Karpas-422 (cell line): ENCODE results near the gene CPED1. TPM values are rescaled to one million over a fixed set of nuclear protein-coding genes. Genes with fewer than 3 reads are reported as not detected.

Source experiments
- DNase-seq: peaks from one replicate; pipeline ENCODE4 v3.0.0-alpha.2; 2015
- H2AFZ ChIP-seq: fragments of 200-600 bp; sonication (generic); 2 replicates; pipeline ENCODE4 v1.6.1; 2014; ENCODE audit warnings: antibody characterized with exemption, low read length, mixed read lengths
- H3K27ac ChIP-seq: fragments of 200-600 bp; sonication (generic); 2 replicates; pipeline ENCODE4 v1.5.1; 2014; ENCODE audit warnings: mild to moderate bottlenecking, low read length, moderate library complexity
- H3K27me3 ChIP-seq: fragments of 200-600 bp; sonication (generic); 2 replicates; pipeline ENCODE4 v1.6.1; 2014; ENCODE audit warnings: low read length, mixed read lengths
- H3K36me3 ChIP-seq: fragments of 200-600 bp; sonication (generic); 2 replicates; pipeline ENCODE4 v1.6.1; 2014; ENCODE audit warnings: low read length, mixed read lengths; ENCODE audit not compliant: insufficient read depth
- H3K4me1 ChIP-seq: fragments of 200-600 bp; sonication (generic); 2 replicates; pipeline ENCODE4 v1.6.1; 2014; ENCODE audit warnings: mild to moderate bottlenecking, low read length, mixed read lengths
- H3K4me2 ChIP-seq: fragments of 200-600 bp; sonication (generic); 2 replicates; pipeline ENCODE4 v1.6.1; 2014; ENCODE audit warnings: low read length, low read depth, mild to moderate bottlenecking; ENCODE audit not compliant: poor library complexity, severe bottlenecking
- H3K4me3 ChIP-seq: fragments of 200-600 bp; sonication (generic); 2 replicates; pipeline ENCODE4 v1.5.1; 2014; ENCODE audit warnings: mild to moderate bottlenecking, antibody characterized with exemption, low read length, mixed read lengths
- H3K79me2 ChIP-seq: fragments of 200-600 bp; sonication (generic); 2 replicates; pipeline ENCODE4 v1.6.1; 2014; ENCODE audit warnings: mild to moderate bottlenecking, low read length, mixed read lengths
- H3K9ac ChIP-seq: fragments of 200-600 bp; sonication (generic); 2 replicates; pipeline ENCODE4 v1.6.0; 2014; ENCODE audit warnings: low read length
- H3K9me2 ChIP-seq: fragments of 200-600 bp; sonication (generic), shearing (Covaris generic); replicated peaks from 2 replicates; pipeline ENCODE4 v1.6.0; 2014; ENCODE audit warnings: mild to moderate bottlenecking, low read length, moderate library complexity; ENCODE audit not compliant: insufficient read depth
- H3K9me3 ChIP-seq: fragments of 300-700, 200-600 bp; sonication (generic); 2 replicates; pipeline ENCODE4 v1.6.1; 2014; ENCODE audit warnings: low read length, mixed read lengths
- H4K20me1 ChIP-seq: fragments of 200-600 bp; sonication (generic); 2 replicates; pipeline ENCODE4 v1.6.1; 2014; ENCODE audit warnings: mild to moderate bottlenecking, antibody characterized with exemption, low read length, low read depth; ENCODE audit not compliant: insufficient read depth
- total RNA-seq: library from RNA; depleted of rRNA; stranded (reverse); fragments of >200 nt; shearing (Covaris generic); gene quantifications from 2 replicates; pipeline ENCODE4 v1.2.3, GENCODE V29; 2014; ENCODE audit warnings: low replicate concordance; rRNA removed

Gene CPED1
- 0.04 and 1.2 TPM in 2 replicates for total RNA-seq

GRCh38 chr7:120988591-120989256, at the start of gene CPED1:
Gene CPED1, plus strand, starts transcription at chr7:120988711. Its CDS starts 911 bp downstream, at chr7:120989622.
- H2AFZ ChIP-seq: peak within 1 kb of the TSS; percentile 62; the same call in 1 of the 2 replicates
- DNase-seq: peak; percentile 71
- H3K9me2 ChIP-seq: no peaks in the 10 kb centered on the region
- no peaks in the 10 kb centered on the region for H3K79me2 ChIP-seq
- peak within 1 kb of the TSS; percentile 40 for H3K9ac ChIP-seq
- peaks cover 19% of the 10 kb centered on the region for H3K4me1 ChIP-seq
- no peaks in the 10 kb centered on the region for H3K36me3 ChIP-seq
- H3K4me2 ChIP-seq: peak within 1 kb of the TSS; percentile 65
- no peaks in the 10 kb centered on the region for H3K9me3 ChIP-seq
- H3K4me3 ChIP-seq: peak within 1 kb of the TSS; percentile 57
- no peaks in the 10 kb centered on the region for H4K20me1 ChIP-seq
- H3K27ac ChIP-seq: no peak within 1 kb of the TSS
- no peaks in the 10 kb centered on the region for H3K27me3 ChIP-seq

- Histone ChIP-seq H3K36me3 (no peaks in the 10 kb centered on the region), H3K9ac (no peak overlapping the region), H3K4me1 (no peaks in the 10 kb centered on the region), H2AFZ (no peak overlapping the region), H4K20me1 (no peaks in the 10 kb centered on the region), H3K9me3 (no peaks in the 10 kb centered on the region), H3K27ac (no peak overlapping the region), H3K4me3 (no peak overlapping the region), H3K4me2 (no peak overlapping the region), H3K27me3 (no peaks in the 10 kb centered on the region), H3K79me2 (no peaks in the 10 kb centered on the region), H3K9me2 (no peaks in the 10 kb centered on the region)
- DNase-seq: no peak
These were observed 49.2 kb upstream of the CPED1 start for GRCh38 chr7:120939345-120939744.

- no peaks in the 10 kb centered on the region for H3K27me3 ChIP-seq
- H3K9ac ChIP-seq: no peak overlapping the region
- no peaks in the 10 kb centered on the region for H3K79me2 ChIP-seq
- no peak overlapping the region for H3K4me2 ChIP-seq
- no peak overlapping the region for H3K27ac ChIP-seq
- H3K4me3 ChIP-seq: no peak overlapping the region
- H3K9me3 ChIP-seq: no peaks in the 10 kb centered on the region
- no peaks in the 10 kb centered on the region for H3K36me3 ChIP-seq
- no peak overlapping the region for H2AFZ ChIP-seq
- no peak for DNase-seq
- no peaks in the 10 kb centered on the region for H4K20me1 ChIP-seq
- no peaks in the 10 kb centered on the region for H3K4me1 ChIP-seq
- H3K9me2 ChIP-seq: no peaks in the 10 kb centered on the region
These were observed 47.4 kb upstream of the CPED1 start for GRCh38 chr7:120941064-120941463.

GRCh38 chr7:120941856-120942255, 46.7 kb upstream of the CPED1 start:
- Histone ChIP-seq H3K9ac (no peak overlapping the region), H3K36me3 (no peaks in the 10 kb centered on the region), H2AFZ (no peak overlapping the region), H3K4me3 (no peak overlapping the region), H3K4me2 (no peak overlapping the region), H4K20me1 (no peaks in the 10 kb centered on the region), H3K9me2 (no peaks in the 10 kb centered on the region), H3K27me3 (no peaks in the 10 kb centered on the region), H3K9me3 (no peaks in the 10 kb centered on the region), H3K79me2 (no peaks in the 10 kb centered on the region), H3K4me1 (no peaks in the 10 kb centered on the region), H3K27ac (no peak overlapping the region)
- no peak for DNase-seq

GRCh38 chr7:120942861-120943260, 45.6 kb upstream of the CPED1 start:
- no peak for DNase-seq
- Histone ChIP-seq H3K79me2 (no peaks in the 10 kb centered on the region), H3K9ac (no peak overlapping the region), H3K9me2 (no peaks in the 10 kb centered on the region), H3K27me3 (no peaks in the 10 kb centered on the region), H3K4me1 (no peaks in the 10 kb centered on the region), H3K27ac (no peak overlapping the region), H2AFZ (no peak overlapping the region), H3K36me3 (no peaks in the 10 kb centered on the region), H3K4me2 (no peak overlapping the region), H4K20me1 (no peaks in the 10 kb centered on the region), H3K9me3 (no peaks in the 10 kb centered on the region), H3K4me3 (no peak overlapping the region)

- H3K9ac ChIP-seq: no peak overlapping the region
- H3K9me3 ChIP-seq: no peaks in the 10 kb centered on the region
- H3K36me3 ChIP-seq: no peaks in the 10 kb centered on the region
- H4K20me1 ChIP-seq: no peaks in the 10 kb centered on the region
- no peaks in the 10 kb centered on the region for H3K79me2 ChIP-seq
- H3K4me1 ChIP-seq: peaks cover 8% of the 10 kb centered on the region
- DNase-seq: no peak
- H3K27me3 ChIP-seq: no peaks in the 10 kb centered on the region
- H3K4me3 ChIP-seq: no peak overlapping the region
- no peak overlapping the region for H3K4me2 ChIP-seq
- H3K27ac ChIP-seq: no peak overlapping the region
- H2AFZ ChIP-seq: no peak overlapping the region
- H3K9me2 ChIP-seq: no peaks in the 10 kb centered on the region
These were observed 43.5 kb upstream of the CPED1 start for GRCh38 chr7:120944826-120945562.

GRCh38 chr7:120947980-120948379, 40.5 kb upstream of the CPED1 start:
- H2AFZ ChIP-seq: no peak overlapping the region
- no peaks in the 10 kb centered on the region for H3K9me2 ChIP-seq
- H3K4me1 ChIP-seq: peaks cover 22% of the 10 kb centered on the region
- no peak overlapping the region for H3K9ac ChIP-seq
- H3K27me3 ChIP-seq: no peaks in the 10 kb centered on the region
- no peak overlapping the region for H3K27ac ChIP-seq
- peaks cover 18% of the 10 kb centered on the region for H3K79me2 ChIP-seq
- H3K36me3 ChIP-seq: peaks cover 4% of the 10 kb centered on the region; the same call in 1 of the 2 replicates
- H3K4me3 ChIP-seq: no peak overlapping the region
- DNase-seq: no peak
- H4K20me1 ChIP-seq: no peaks in the 10 kb centered on the region; the same call in 1 of the 2 replicates
- H3K9me3 ChIP-seq: no peaks in the 10 kb centered on the region
- no peak overlapping the region for H3K4me2 ChIP-seq

- no peak overlapping the region for H3K27ac ChIP-seq
- no peaks in the 10 kb centered on the region; the same call in 1 of the 2 replicates for H4K20me1 ChIP-seq
- no peaks in the 10 kb centered on the region for H3K9me3 ChIP-seq
- H3K4me3 ChIP-seq: peak overlapping the region; percentile 93
- no peaks in the 10 kb centered on the region for H3K27me3 ChIP-seq
- H3K4me1 ChIP-seq: peaks cover 22% of the 10 kb centered on the region
- H3K36me3 ChIP-seq: peaks cover 13% of the 10 kb centered on the region
- peak overlapping the region; percentile 69 for H2AFZ ChIP-seq
- DNase-seq: no peak
- peak overlapping the region; percentile 83 for H3K4me2 ChIP-seq
- peaks cover 24% of the 10 kb centered on the region for H3K79me2 ChIP-seq
- H3K9ac ChIP-seq: peak overlapping the region; percentile 62
- no peaks in the 10 kb centered on the region for H3K9me2 ChIP-seq
These were observed 39.1 kb upstream of the CPED1 start for GRCh38 chr7:120949393-120949911.
